Measurements from ENCODE around the gene MS4A18.
"Not testable (repeated sequence)": the region's sequence is repeated elsewhere in the genome, so short reads cannot be mapped to it uniquely, and the experiment has no call there.

The MS4A18 gene

GRCh38 chr11:60739114-60739513, 14.6 kb downstream of the MS4A18 start:
- DNase-seq (ENCODE audit: low read depth in 3 of 3) = no peak

- DNase-seq (ENCODE audit: low read depth in 3 of 3) = no peak
Measured at GRCh38 chr11:60740573-60740972, 16.1 kb downstream of the MS4A18 start.

GRCh38 chr11:60741421-60741820, 16.9 kb downstream of the MS4A18 start:
- no peak for DNase-seq (ENCODE audit: low read depth in 3 of 3)

- DNase-seq (ENCODE audit: low read depth in 3 of 3) = no peak
Measured at GRCh38 chr11:60743058-60743457, 18.5 kb downstream of the MS4A18 start.

- DNase-seq (ENCODE audit: low read depth in 3 of 3) = no peak
Measured at GRCh38 chr11:60744114-60744513, 19.6 kb downstream of the MS4A18 start.

GRCh38 chr11:60747359-60747873, 22.9 kb downstream of the MS4A18 start:
- no peak for DNase-seq (ENCODE audit: low read depth in 3 of 3)

- DNase-seq (ENCODE audit: low read depth in 3 of 3) = no peak
Measured at GRCh38 chr11:60748225-60748624, 23.7 kb downstream of the MS4A18 start.

- DNase-seq (ENCODE audit: low read depth in 3 of 3) = no peak
Measured at GRCh38 chr11:60748821-60749220, 24.3 kb downstream of the MS4A18 start.

GRCh38 chr11:60750911-60751310, 26.4 kb downstream of the MS4A18 start:
- DNase-seq (ENCODE audit: low read depth in 3 of 3) = no peak

- DNase-seq (ENCODE audit: low read depth in 3 of 3) = no peak
Measured at GRCh38 chr11:60753309-60753708, 28.8 kb downstream of the MS4A18 start.

GRCh38 chr11:60754887-60755286, 30.4 kb downstream of the MS4A18 start:
- DNase-seq (ENCODE audit: low read depth in 3 of 3) = no peak

- DNase-seq (ENCODE audit: low read depth in 3 of 3) = no peak
Measured at GRCh38 chr11:60756307-60757032, 31.9 kb downstream of the MS4A18 start, which contains the start of gene MS4A15. Gene MS4A15, plus strand, starts transcription at chr11:60756867. Its CDS starts 6,867 bp downstream, at chr11:60763734.

GRCh38 chr11:60757231-60757800, 32.8 kb downstream of the MS4A18 start:
- DNase-seq (ENCODE audit: low read depth in 3 of 3) = no peak

- not testable (repeated sequence) for DNase-seq (ENCODE audit: low read depth in 3 of 3)
Measured at GRCh38 chr11:60758671-60759070, 34.2 kb downstream of the MS4A18 start.

- DNase-seq (ENCODE audit: low read depth in 3 of 3) = not testable (repeated sequence)
Measured at GRCh38 chr11:60759438-60760225, 35.1 kb downstream of the MS4A18 start.

- no peak for DNase-seq (ENCODE audit: low read depth in 3 of 3)
Measured at GRCh38 chr11:60761436-60762190, 37.1 kb downstream of the MS4A18 start.

GRCh38 chr11:60762851-60763691, 38.6 kb downstream of the MS4A18 start:
- no peak for DNase-seq (ENCODE audit: low read depth in 3 of 3)

- no peak for DNase-seq (ENCODE audit: low read depth in 3 of 3)
Measured at GRCh38 chr11:60763692-60764369, 39.3 kb downstream of the MS4A18 start.

GRCh38 chr11:60764879-60765278, 40.4 kb downstream of the MS4A18 start:
- DNase-seq (ENCODE audit: low read depth in 3 of 3) = no peak

GRCh38 chr11:60765355-60765754, 40.8 kb downstream of the MS4A18 start:
- DNase-seq (ENCODE audit: low read depth in 3 of 3) = no peak

Data from stimulated activated CD4-positive, alpha-beta T cell treated with anti-CD3 and anti-CD28 coated beads, TNF-alpha, amount 100 ng/mL, for 24 hours (primary cell).